AG10803 (cell line): ENCODE data around the gene CLPSL1.

Source experiments
- DNase-seq: peaks from one replicate; pipeline ENCODE4 v3.0.0; 2010; ENCODE audit warnings: low read depth
- H3K4me3 ChIP-seq: 2 replicates; pipeline ENCODE4 v1.5.1; 2011; ENCODE audit warnings: mild to moderate bottlenecking, low read length, control low read depth
- CTCF ChIP-seq: conservative IDR thresholded peaks from 2 replicates; pipeline ENCODE4 v1.5.1; 2011; ENCODE audit warnings: mild to moderate bottlenecking, low read length, control low read depth, inconsistent platforms

CLPSL1 gene

DNA sequence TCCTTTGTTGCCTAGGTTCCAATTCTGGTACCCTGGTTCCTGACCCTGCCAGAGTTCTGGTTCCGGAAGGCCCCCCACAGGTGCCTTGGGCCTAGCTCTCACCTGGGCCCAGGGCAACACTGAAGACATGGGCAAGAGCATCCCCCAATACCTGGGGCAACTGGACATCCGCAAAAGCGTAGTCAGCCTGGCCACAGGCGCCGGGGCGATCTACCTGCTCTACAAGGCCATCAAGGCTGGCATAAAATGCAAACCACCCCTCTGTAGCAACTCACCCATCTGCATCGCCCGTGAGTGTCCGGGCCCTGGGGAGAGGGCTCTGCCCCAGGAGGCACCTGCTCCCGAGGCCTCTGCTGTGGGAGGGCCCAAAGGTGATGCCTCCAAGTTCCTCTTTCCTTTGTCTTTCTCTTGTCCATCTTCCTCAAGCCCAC lies 43.8 kb upstream of the CLPSL1 start, which contains the start of gene ARMC12:
Gene ARMC12 (plus strand): TSS at position 51 of the 431 bp plus-strand sequence. CDS start 77 bp downstream, at position 128.
- no peak within 1 kb of the TSS for H3K4me3 ChIP-seq
- TF ChIP-seq CTCF: no peak
- DNase-seq: no peak

DNA sequence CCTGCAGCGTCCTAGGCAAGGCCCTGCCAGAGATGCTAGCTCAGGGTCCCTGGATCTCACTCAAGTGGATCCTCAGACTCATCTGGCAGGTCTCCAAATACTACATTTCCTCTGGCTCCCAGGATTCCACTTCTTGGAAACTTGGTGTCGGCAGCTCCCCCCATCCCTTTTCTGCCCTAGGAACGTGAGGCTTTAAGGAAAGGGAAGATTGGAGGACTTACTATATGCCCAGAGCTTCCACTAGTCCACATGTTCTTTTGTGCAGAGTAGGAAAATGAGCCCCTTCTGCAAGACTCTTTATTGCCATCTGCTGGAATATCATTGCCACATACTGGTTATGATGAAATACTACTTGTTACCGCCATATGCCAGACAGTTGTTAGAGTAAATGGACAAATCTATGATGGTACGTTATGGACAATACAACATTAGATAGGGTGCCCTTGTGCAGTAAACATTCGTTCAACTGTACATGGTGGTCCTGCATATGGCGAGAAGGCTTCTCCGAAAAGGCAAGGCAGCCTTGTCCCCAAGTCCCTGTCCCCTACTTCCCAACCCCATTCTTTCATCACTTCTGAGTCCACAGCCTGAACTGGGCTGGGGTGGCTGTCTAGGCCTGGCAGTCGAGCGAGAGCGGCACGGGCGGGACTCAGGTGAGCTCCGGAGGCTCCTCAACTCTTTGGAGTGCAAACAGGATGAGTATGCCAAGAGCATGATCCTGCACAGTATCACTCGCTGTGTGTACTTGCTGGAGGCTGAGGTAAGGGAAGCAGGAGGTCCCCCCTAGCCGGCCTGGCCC lies 43.2 kb upstream of the CLPSL1 start:
- peak; percentile 87 for DNase-seq
- no peak overlapping the region for H3K4me3 ChIP-seq
- peak; percentile 93 for TF ChIP-seq CTCF

DNA sequence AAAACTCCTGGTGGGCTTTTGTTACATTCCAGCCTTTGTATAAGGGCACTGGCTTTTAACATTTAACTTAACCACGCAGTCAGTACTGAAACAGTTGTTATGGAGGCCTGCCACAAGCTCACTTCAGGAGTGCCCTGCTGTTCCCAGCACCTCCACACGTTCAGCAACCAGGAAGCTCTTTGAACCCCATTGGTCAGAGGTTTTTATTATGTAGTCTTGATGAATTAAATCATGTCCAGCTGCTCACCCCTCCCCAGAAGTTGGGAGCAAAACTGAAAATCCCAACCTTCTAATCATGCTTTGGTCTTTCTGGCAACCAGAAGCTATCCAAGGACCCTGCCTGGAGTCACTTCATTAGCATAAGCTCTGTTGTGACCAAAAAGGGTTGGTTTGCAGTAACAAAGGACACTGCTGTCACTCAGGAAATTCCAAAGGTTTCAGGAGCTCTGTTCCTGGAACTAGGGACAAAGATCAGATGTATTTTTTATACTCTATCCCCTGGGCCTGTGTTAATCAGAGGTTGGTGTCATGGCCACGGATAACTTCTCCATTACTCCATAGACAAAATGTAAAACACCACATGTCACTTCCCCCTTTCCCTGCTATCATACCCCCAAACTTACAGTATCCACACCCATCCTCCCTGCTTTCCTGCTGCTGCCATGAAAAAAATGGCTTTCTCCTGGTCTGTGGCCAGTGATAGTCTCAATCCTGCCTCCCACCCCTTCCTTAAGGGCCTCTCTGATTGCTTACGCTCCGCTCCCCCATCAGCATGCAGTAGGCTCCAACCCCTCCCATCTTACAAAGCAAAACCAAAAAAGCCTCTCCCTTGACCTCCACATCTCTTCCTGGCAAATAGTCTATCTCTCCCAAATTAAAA lies 40.9 kb upstream of the CLPSL1 start:
- TF ChIP-seq CTCF: no peak
- no peak for DNase-seq
- no peak overlapping the region for H3K4me3 ChIP-seq

DNA sequence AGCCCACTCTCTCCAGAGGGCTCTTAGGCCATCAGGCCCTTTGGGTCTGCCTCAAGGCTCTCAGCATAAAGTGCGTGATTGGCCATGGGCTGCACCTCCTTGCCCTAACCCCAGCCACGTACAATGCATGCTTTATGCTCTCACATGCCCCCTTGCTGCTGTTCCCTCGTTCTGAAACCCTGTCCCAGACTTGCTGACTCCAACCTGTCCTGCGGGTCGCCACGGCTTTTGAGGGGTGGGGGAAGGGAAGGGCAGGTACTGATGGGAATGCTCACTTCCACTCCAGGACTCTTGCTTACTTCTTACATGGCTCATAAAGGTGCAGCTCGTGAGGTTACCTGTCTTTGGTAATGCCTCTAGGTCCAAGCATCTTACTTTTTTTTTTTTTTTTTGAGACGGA lies 38.0 kb upstream of the CLPSL1 start:
- no peak overlapping the region for H3K4me3 ChIP-seq
- no peak for DNase-seq
- TF ChIP-seq CTCF: no peak

- H3K4me3 ChIP-seq: no peak overlapping the region
- no peak for TF ChIP-seq CTCF
- DNase-seq: no peak
These were observed 35.3 kb upstream of the CLPSL1 start for GRCh38 chr6:35745509-35745908.

DNA sequence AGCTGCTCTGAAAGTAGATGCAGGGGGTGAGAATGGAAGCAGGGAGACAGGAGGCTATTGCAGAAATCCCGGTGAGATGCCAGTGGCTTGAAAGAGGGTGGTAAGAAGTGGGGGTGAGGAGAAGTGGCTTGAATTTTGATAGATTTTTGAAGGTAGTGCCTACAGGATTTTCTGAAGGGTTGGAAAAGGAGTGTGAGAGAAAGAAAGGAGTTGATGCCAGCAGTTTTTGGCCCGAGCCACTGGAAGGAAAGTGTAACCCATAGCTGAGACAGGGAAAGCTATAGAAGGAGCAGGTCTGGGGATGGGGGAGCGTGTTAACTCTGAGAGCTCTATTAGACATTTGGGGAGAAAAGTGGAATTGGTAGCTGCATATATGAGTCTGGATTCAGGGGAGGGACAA lies 34.3 kb upstream of the CLPSL1 start:
- DNase-seq: no peak
- TF ChIP-seq CTCF: no peak
- no peak overlapping the region for H3K4me3 ChIP-seq

DNA sequence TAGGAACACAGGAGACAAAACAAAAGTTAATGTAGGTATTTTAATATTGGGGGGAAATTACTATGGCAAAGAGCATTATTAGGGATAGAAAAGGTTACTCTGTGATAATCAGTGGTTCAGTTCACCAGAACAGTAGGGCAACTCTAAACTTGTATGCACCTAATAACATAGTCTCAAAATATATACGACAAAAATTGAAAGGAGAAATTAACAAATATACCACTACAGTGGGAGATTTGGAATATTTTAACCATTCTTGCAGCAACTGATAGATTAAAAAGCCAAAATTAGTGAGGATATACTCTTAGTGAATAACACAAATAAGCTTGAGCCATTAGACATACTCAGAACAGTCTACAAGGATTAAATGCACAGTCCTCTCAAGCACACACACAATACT lies 32.9 kb upstream of the CLPSL1 start:
- no peak overlapping the region for H3K4me3 ChIP-seq
- TF ChIP-seq CTCF: no peak
- DNase-seq: no peak
